ENCODE results near the gene KMO.

DNA sequence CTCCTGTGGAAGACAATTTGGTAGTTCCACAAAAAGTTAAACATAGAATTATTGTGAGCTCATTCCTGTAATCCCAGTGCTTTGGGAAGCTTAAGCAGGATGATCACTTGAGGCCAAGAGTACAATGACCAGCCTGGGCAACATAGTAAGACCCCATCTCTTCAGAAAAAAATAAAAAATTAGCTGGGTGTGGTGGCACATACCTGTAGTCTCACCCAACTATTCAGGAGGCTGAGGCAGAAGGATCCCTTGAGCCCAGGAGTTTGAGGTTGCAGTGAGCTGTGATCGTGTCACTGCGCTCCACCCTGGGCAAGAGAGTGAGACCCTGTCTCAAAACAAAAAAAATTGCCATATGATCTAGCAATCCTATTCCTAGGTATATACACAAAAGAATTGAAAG lies 112.1 kb downstream of the KMO start:
- TF ChIP-seq CTCF (IDR thresholded peaks at IDR 0.05; ENCODE audit: low read depth, low read length, missing input control) (no peak), RAD21 (IDR thresholded peaks at IDR 0.05) (no peak), ZBTB33 (IDR thresholded peaks at IDR 0.05) (no peak), FOXA1 (IDR thresholded peaks at IDR 0.05) (no peak), MAX (IDR thresholded peaks at IDR 0.05) (no peak), ATF3 (IDR thresholded peaks at IDR 0.05) (no peak), JUND (IDR thresholded peaks at IDR 0.05) (no peak), REST (IDR thresholded peaks at IDR 0.05) (no peak), TAF1 (conservative IDR thresholded peaks at IDR 0.05) (no peak), GABPA (IDR thresholded peaks at IDR 0.05 in 1 of 2, conservative IDR thresholded peaks at IDR 0.05 in 1 of 2) (no peak), HNF4G (IDR thresholded peaks at IDR 0.05) (no peak)
